ENCODE measurements around the gene CCSER1. TPM values are rescaled to one million over a fixed set of nuclear protein-coding genes. Genes with fewer than 3 reads are reported as not detected.
A peak's percentile ranks its signal among the peaks of the same experiment; 100 is the strongest.

Gene CCSER1
- total and polyA plus RNA-seq, 2 experiments from 2014 or later, result 2.9 to 3.4 TPM

GRCh38 chr4:91592125-91592524 is 1464.9 kb downstream of the CCSER1 start:
- Mint-ChIP-seq H3K27me3 (ENCODE audit: insufficient read depth, low read depth, poor library complexity) (no peaks in the 10 kb centered on the region), H3K9me3 (no peaks in the 10 kb centered on the region), H3K4me1 (peaks cover 28% of the 10 kb centered on the region), H3K4me3 (no peak overlapping the region), H3K27ac (no peak overlapping the region), H3K36me3 (ENCODE audit: low read depth) (no peaks in the 10 kb centered on the region)
- Histone ChIP-seq H3K36me3 (ENCODE audit: insufficient read depth) (no peaks in the 10 kb centered on the region), H3K27ac (ENCODE audit: low read depth) (no peak overlapping the region), H3K4me3 (no peak overlapping the region), H2AFZ (no peak overlapping the region), H3F3A (replicated peaks; ENCODE audit: low read depth) (no peaks in the 10 kb centered on the region), H3K4me2 (no peak overlapping the region), H3K27me3 (ENCODE audit: insufficient read depth) (no peaks in the 10 kb centered on the region), H4K20me1 (replicated peaks; ENCODE audit: insufficient read depth) (no peaks in the 10 kb centered on the region), H3K4me1 (ENCODE audit: insufficient read depth) (peaks cover 15% of the 10 kb centered on the region), H3K9me2 (ENCODE audit: insufficient read depth) (no peaks in the 10 kb centered on the region), H3K79me2 (replicated peaks; ENCODE audit: insufficient read depth) (no peaks in the 10 kb centered on the region)
- ATAC-seq (peak; percentile 64), DNase-seq (ENCODE audit: low spot score) (peak; percentile 56)
- TF ChIP-seq NANOG (IDR thresholded peaks at IDR 0.05; ENCODE audit: borderline replicate concordance) (no peak), REST (IDR thresholded peaks at IDR 0.05; ENCODE audit: unreplicated experiment) (no peak), CREB1 (CRISPR knock-in tag; IDR thresholded peaks at IDR 0.05; ENCODE audit: low read depth) (no peak), JUNB (IDR thresholded peaks at IDR 0.05; ENCODE audit: unreplicated experiment) (no peak)

DNA sequence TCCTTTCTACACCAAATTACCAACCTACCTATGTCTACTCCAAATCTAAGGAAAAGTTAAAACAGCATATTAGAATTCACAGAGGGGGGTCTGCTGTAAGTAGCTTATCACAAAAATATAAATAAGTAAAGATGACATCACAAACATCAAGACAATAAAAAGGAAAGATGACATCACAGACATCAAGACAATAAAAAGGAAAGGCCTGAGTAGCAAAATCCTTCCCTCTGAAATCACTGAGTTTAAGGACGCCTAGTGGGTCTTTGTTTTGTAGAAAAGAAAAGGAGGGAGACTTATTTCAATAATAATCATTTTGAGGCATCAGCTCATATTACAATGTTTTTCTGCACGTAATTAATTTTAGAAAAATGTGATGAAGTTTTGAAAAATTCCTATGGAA is 1469.5 kb downstream of the CCSER1 start:
- peak overlapping the region; percentile 15 for H3K27ac Mint-ChIP-seq
- no peak overlapping the region for H3K4me3 Mint-ChIP-seq
- no peak overlapping the region for H3K4me2 ChIP-seq
- ATAC-seq (no peak; the same call in 2 of the 3 replicates), DNase-seq (ENCODE audit: low spot score) (peak; percentile 15)
- H3K4me3 ChIP-seq, result no peak overlapping the region
- no peaks in the 10 kb centered on the region for H3K36me3 Mint-ChIP-seq (ENCODE audit: low read depth)
- no peaks in the 10 kb centered on the region for H3K79me2 ChIP-seq (replicated peaks; ENCODE audit: insufficient read depth)
- H3K9me3 Mint-ChIP-seq, result no peaks in the 10 kb centered on the region
- no peaks in the 10 kb centered on the region for H4K20me1 ChIP-seq (replicated peaks; ENCODE audit: insufficient read depth)
- H2AFZ ChIP-seq, result no peak overlapping the region
- no peaks in the 10 kb centered on the region for H3K9me2 ChIP-seq (ENCODE audit: insufficient read depth)
- H3K36me3 ChIP-seq (ENCODE audit: insufficient read depth), result no peaks in the 10 kb centered on the region
- no peaks in the 10 kb centered on the region for H3F3A ChIP-seq (replicated peaks; ENCODE audit: low read depth)
- peak; percentile 63 for TF ChIP-seq CREB1 (CRISPR knock-in tag; IDR thresholded peaks at IDR 0.05; ENCODE audit: low read depth)
- TF ChIP-seq REST (IDR thresholded peaks at IDR 0.05; ENCODE audit: unreplicated experiment), result no peak
- H3K4me1 Mint-ChIP-seq, result peaks cover 36% of the 10 kb centered on the region
- no peak overlapping the region for H3K27ac ChIP-seq (ENCODE audit: low read depth)
- H3K4me1 ChIP-seq (ENCODE audit: insufficient read depth), result peaks cover 26% of the 10 kb centered on the region
- H3K27me3 Mint-ChIP-seq (ENCODE audit: insufficient read depth, low read depth, poor library complexity), result no peaks in the 10 kb centered on the region
- H3K27me3 ChIP-seq (ENCODE audit: insufficient read depth), result no peaks in the 10 kb centered on the region
